BLaER1 treated with 17β-estradiol and CSF1 and Interleukin-3, amounts not matched to agents 10 nM and 100 nM (cell line): ENCODE results near the gene CDH4.

Experiments
- H3K27ac ChIP-seq, 11 experiments: shearing (Covaris generic); formaldehyde crosslinking; 2 replicates each; pipeline ENCODE4 v1.8.1; 2022
- H3K27me3 ChIP-seq, 11 experiments: shearing (Covaris generic); formaldehyde crosslinking; 2 replicates each; pipeline ENCODE4 v1.8.1; 2022
- H3K36me3 ChIP-seq, 11 experiments: shearing (Covaris generic); formaldehyde crosslinking; 2 replicates each; pipeline ENCODE4 v1.8.1; 2022
- H3K4me1 ChIP-seq, 10 experiments: shearing (Covaris generic); formaldehyde crosslinking; 2 replicates each; pipeline ENCODE4 v1.8.1; 2022
- H3K4me2 ChIP-seq, 11 experiments: shearing (Covaris generic); formaldehyde crosslinking; 2 replicates each; pipeline ENCODE4 v1.8.1; 2022
- H3K4me3 ChIP-seq, 10 experiments: shearing (Covaris generic); formaldehyde crosslinking; 2 replicates each; pipeline ENCODE4 v1.8.1; 2022
- H3K9ac ChIP-seq, 11 experiments: shearing (Covaris generic); formaldehyde crosslinking; 2 replicates each; pipeline ENCODE4 v1.8.1; 2022
- H3K9me3 ChIP-seq, 11 experiments: shearing (Covaris generic); formaldehyde crosslinking; replicated peaks in 1 of 11; 2 replicates each; pipeline ENCODE4 v1.8.1; 2022
- H4K20me1 ChIP-seq, 11 experiments: shearing (Covaris generic); formaldehyde crosslinking; 2 replicates each; pipeline ENCODE4 v1.8.1; 2022
- Cebpa-rat ChIP-seq, 11 experiments: shearing (Covaris generic); IDR thresholded peaks; 2 replicates each; pipeline ENCODE4 v1.8.1; 2022

Gene CDH4

DNA sequence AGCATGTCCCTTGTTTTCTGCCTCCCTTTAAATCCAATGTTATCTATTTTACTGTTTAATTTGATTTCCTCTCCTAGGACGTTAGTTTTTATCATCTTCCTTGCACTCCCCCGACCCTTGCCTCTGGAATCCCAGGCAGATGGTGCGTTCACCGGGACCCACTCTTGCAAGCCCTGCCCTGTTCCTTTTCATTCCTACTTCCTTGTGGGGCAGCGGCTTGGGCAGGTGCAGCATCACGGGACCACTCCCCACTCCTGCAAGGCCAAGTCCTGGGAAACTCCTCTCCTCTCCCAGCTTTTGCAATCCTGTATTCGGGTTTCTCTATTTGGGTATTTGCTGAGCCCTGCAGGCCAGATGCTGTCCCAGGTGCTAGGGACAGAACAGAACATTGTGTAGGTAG, 5.8 kb upstream of the CDH4 start:
- Histone ChIP-seq H3K9ac (no peak overlapping the region), H3K27ac (no peak overlapping the region), H3K4me1 (no peaks in the 10 kb centered on the region), H3K27me3 (peaks cover 14 to 29% (median 21%) of the 10 kb centered on the region in 11 experiments), H3K4me2 (no peak overlapping the region), H3K4me3 (no peak overlapping the region), H3K36me3 (no peaks in the 10 kb centered on the region), H3K9me3 (peaks cover under 1 to 16% (median 12%) of the 10 kb centered on the region in 11 experiments; a peak in 20 of 22 replicates), H4K20me1 (peaks cover 0 to 25% (median 0%) of the 10 kb centered on the region in 11 experiments; a peak in 3 of 22 replicates)
- no peak for TF ChIP-seq Cebpa-rat (IDR thresholded peaks at IDR 0.05)

GRCh38 chr20:61249626-61250025, 2.4 kb upstream of the CDH4 start:
- no peak for TF ChIP-seq Cebpa-rat (IDR thresholded peaks at IDR 0.05)
- H3K9ac ChIP-seq, result no peak overlapping the region
- peaks cover 0 to 56% (median 13%) of the 10 kb centered on the region in 11 experiments; a peak in 13 of 22 replicates for H4K20me1 ChIP-seq
- H3K27me3 ChIP-seq, result peaks cover 48 to 63% (median 55%) of the 10 kb centered on the region in 11 experiments
- no peaks in the 10 kb centered on the region for H3K9me3 ChIP-seq
- no peaks in the 10 kb centered on the region for H3K36me3 ChIP-seq
- no peak overlapping the region for H3K4me3 ChIP-seq
- H3K4me1 ChIP-seq, result peaks cover 6 to 16% (median 12%) of the 10 kb centered on the region in 10 experiments; a peak in 18 of 20 replicates
- H3K27ac ChIP-seq, result no peak overlapping the region
- H3K4me2 ChIP-seq, result no peak overlapping the region

DNA sequence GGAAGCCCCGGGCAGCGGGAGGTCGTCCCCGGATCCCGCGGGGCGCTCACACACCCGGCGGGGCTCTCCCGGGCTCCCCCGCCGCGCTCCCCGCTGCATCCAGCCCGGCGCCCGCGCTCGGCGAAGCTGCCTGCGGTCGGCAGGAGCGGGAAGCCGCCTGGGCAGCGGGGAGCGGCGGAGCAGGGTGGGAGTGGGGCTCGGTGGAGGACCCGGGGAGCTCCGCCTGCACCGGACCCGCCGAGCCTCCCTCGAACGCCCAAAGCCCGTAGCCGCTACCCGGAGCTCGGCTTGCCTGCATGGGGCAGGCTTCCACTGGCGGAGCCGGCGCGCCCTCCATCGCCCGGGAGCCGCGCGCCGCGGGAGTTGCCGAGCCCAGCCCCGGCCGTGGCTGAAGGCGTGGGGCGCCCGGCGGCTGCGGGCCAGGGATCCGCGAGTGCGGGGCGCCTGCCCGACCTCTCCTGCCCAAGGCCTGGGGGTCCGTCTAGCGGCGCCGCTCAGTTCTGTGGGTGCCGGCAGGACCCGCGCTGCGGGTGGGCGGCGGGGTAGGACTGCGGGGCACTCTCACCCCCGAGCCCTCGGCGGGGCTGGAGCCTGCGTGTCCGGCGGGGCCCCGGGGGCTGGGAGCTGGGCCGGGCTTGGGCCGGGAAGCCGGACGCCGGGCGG, 671 bp downstream of the CDH4 start:
- H3K4me3 ChIP-seq, result peak overlapping the region; percentile 68 to 80 (median 72)
- no peaks in the 10 kb centered on the region for H3K9me3 ChIP-seq
- peak overlapping the region; percentile 44 to 80 (median 68) for H3K9ac ChIP-seq
- no peak for TF ChIP-seq Cebpa-rat (IDR thresholded peaks at IDR 0.05)
- H4K20me1 ChIP-seq, result peaks cover 0 to 60% (median 13%) of the 10 kb centered on the region in 11 experiments; a peak in 13 of 22 replicates
- H3K4me1 ChIP-seq, result peaks cover 17 to 44% (median 31%) of the 10 kb centered on the region in 10 experiments
- no peaks in the 10 kb centered on the region for H3K36me3 ChIP-seq
- H3K4me2 ChIP-seq, result peak overlapping the region; percentile 93 to 100 (median 100)
- peaks cover 62 to 81% (median 76%) of the 10 kb centered on the region in 11 experiments for H3K27me3 ChIP-seq
- peak overlapping the region in 7 of 11 experiments; percentile 19 to 50 (median 37); a peak in 7 of 22 replicates for H3K27ac ChIP-seq

DNA sequence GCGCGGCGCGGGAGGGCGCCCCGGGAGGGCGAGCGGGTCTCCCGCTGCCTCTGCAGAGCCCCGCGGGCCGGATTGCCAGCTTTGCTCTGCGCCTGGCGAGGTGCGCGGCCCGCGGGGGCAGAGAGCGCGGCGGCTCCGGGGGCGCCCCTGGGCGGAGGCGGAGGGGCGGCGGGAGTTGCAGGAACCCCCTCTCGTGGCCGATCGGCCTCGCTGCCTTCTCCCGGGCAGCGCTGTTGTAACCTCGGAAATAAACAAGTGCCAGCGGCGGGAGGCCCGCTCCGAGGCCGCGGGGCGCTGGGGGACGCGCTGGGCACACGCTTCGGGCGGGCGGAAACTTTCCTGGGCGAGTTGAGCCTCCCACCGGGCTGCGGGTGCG, 1.2 kb downstream of the CDH4 start:
- H3K9me3 ChIP-seq, result peaks cover 0 to 2% (median 0%) of the 10 kb centered on the region in 11 experiments; a peak in 4 of 22 replicates
- H3K36me3 ChIP-seq, result no peaks in the 10 kb centered on the region
- TF ChIP-seq Cebpa-rat (IDR thresholded peaks at IDR 0.05), result no peak
- H4K20me1 ChIP-seq, result peaks cover 0 to 55% (median 13%) of the 10 kb centered on the region in 11 experiments; a peak in 13 of 22 replicates
- H3K9ac ChIP-seq, result peak overlapping the region; percentile 44 to 80 (median 68)
- H3K4me2 ChIP-seq, result peak overlapping the region; percentile 93 to 100 (median 100)
- H3K4me1 ChIP-seq, result peaks cover 17 to 50% (median 34%) of the 10 kb centered on the region in 10 experiments
- peaks cover 62 to 81% (median 76%) of the 10 kb centered on the region in 11 experiments for H3K27me3 ChIP-seq
- H3K4me3 ChIP-seq, result peak overlapping the region; percentile 68 to 80 (median 72)
- peak overlapping the region in 7 of 11 experiments; percentile 19 to 50 (median 37); a peak in 9 of 22 replicates for H3K27ac ChIP-seq

- H3K9ac ChIP-seq, result peak overlapping the region; percentile 44 to 80 (median 68)
- H3K36me3 ChIP-seq, result peaks cover 0 to 4% (median 0%) of the 10 kb centered on the region in 11 experiments; a peak in 1 of 22 replicates
- H3K27ac ChIP-seq, result peak overlapping the region in 7 of 11 experiments; percentile 19 to 50 (median 37); a peak in 9 of 22 replicates
- H3K4me1 ChIP-seq, result peaks cover 17 to 50% (median 34%) of the 10 kb centered on the region in 10 experiments
- H3K27me3 ChIP-seq, result peaks cover 62 to 77% (median 75%) of the 10 kb centered on the region in 11 experiments
- peaks cover 0 to 8% (median 0%) of the 10 kb centered on the region in 11 experiments; a peak in 8 of 22 replicates for H3K9me3 ChIP-seq
- no peak for TF ChIP-seq Cebpa-rat (IDR thresholded peaks at IDR 0.05)
- H3K4me3 ChIP-seq, result peak overlapping the region; percentile 68 to 80 (median 72)
- peak overlapping the region; percentile 93 to 100 (median 100) for H3K4me2 ChIP-seq
- peaks cover 0 to 55% (median 13%) of the 10 kb centered on the region in 11 experiments; a peak in 13 of 22 replicates for H4K20me1 ChIP-seq
Measured at GRCh38 chr20:61253640-61254511, 1.8 kb downstream of the CDH4 start.

GRCh38 chr20:61254881-61255626, 3.0 kb downstream of the CDH4 start:
- H3K9me3 ChIP-seq, result peaks cover 0 to 18% (median 5%) of the 10 kb centered on the region in 11 experiments; a peak in 10 of 22 replicates
- peaks cover 60 to 69% (median 66%) of the 10 kb centered on the region in 11 experiments for H3K27me3 ChIP-seq
- H3K4me3 ChIP-seq, result no peak overlapping the region
- peaks cover 0 to 4% (median 0%) of the 10 kb centered on the region in 11 experiments; a peak in 1 of 22 replicates for H3K36me3 ChIP-seq
- peaks cover 0 to 47% (median 12%) of the 10 kb centered on the region in 11 experiments; a peak in 13 of 22 replicates for H4K20me1 ChIP-seq
- peak overlapping the region in 5 of 11 experiments; percentile 93 to 100 (median 99); a peak in 7 of 22 replicates for H3K4me2 ChIP-seq
- TF ChIP-seq Cebpa-rat (IDR thresholded peaks at IDR 0.05), result no peak
- peaks cover 17 to 50% (median 34%) of the 10 kb centered on the region in 10 experiments for H3K4me1 ChIP-seq
- H3K9ac ChIP-seq, result no peak overlapping the region
- no peak overlapping the region for H3K27ac ChIP-seq

DNA sequence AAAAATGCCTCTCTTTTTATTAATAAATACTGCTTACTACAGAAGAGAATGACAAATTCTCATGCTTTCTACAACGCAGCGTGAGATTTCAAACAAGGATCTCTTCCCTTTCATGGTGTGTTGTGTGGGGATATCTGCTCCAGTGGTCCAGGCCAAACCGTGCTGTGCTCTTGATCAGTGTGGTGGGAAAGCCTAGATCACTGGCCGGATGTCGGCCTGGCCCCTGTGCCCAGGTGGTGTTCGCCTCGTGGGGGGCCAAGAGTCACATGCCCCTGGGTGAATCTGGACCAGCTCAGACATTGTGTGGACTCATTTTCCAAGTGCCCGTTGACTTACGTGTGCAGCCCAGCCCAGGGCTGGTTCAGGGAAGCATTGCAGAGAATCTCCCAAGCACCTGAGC, 4.3 kb downstream of the CDH4 start:
- Histone ChIP-seq H3K4me1 (peaks cover 17 to 50% (median 34%) of the 10 kb centered on the region in 10 experiments), H3K27ac (no peak overlapping the region; a peak in 1 of 22 replicates), H3K36me3 (peaks cover 0 to 4% (median 0%) of the 10 kb centered on the region in 11 experiments; a peak in 1 of 22 replicates), H3K4me2 (peak overlapping the region; percentile 27 to 98 (median 78); a peak in 21 of 22 replicates), H3K4me3 (no peak overlapping the region), H3K27me3 (peaks cover 47 to 55% (median 53%) of the 10 kb centered on the region in 11 experiments), H3K9me3 (peaks cover 0 to 18% (median 6%) of the 10 kb centered on the region in 11 experiments; a peak in 10 of 22 replicates), H4K20me1 (peaks cover 0 to 34% (median 12%) of the 10 kb centered on the region in 11 experiments; a peak in 13 of 22 replicates), H3K9ac (peak overlapping the region in 4 of 11 experiments; percentile 6 to 38 (median 14); a peak in 2 of 22 replicates)
- no peak for TF ChIP-seq Cebpa-rat (IDR thresholded peaks at IDR 0.05)
